Brain microvascular endothelial cell (primary cell): ENCODE measurements around the gene KCTD19.
A peak's percentile ranks its signal among the peaks of the same experiment; 100 is the strongest.

Source experiments
- DNase-seq: peaks from one replicate; pipeline ENCODE4 v3.0.0-alpha.2; 2020
- H3K27ac ChIP-seq: fragments of 250-450 bp; sonication (Bioruptor Pico); 2 replicates; pipeline ENCODE4 v1.5.1; 2020; ENCODE audit warnings: mild to moderate bottlenecking, moderate library complexity
- H3K27me3 ChIP-seq: fragments of 250-450 bp; sonication (Bioruptor Pico); replicated peaks from 2 replicates; pipeline ENCODE4 v1.5.1; 2020; ENCODE audit warnings: mild to moderate bottlenecking
- H3K36me3 ChIP-seq: fragments of 250-450 bp; sonication (Bioruptor Pico); replicated peaks from 2 replicates; pipeline ENCODE4 v1.5.1; 2020; ENCODE audit warnings: mild to moderate bottlenecking
- H3K4me3 ChIP-seq: 2 replicates; pipeline ENCODE4 v1.5.1; 2011; ENCODE audit warnings: low read depth, mild to moderate bottlenecking, control low read depth, low read length, moderate library complexity
- in situ Hi-C: cut with HindIII; loops from 2 replicates; pipeline ENCODE4 v1.10.0; 2017; ENCODE audit warnings: low sequenced_read_pairs, low pct_ligation_motif_present
- TF ChIP-seq, protein P1 (sequence below): IDR thresholded peaks from 2 replicates; pipeline ENCODE4 v1.5.1; 2011; ENCODE audit warnings: low read depth, mild to moderate bottlenecking, moderate library complexity, low read length, control low read depth, inconsistent platforms; ENCODE audit errors: missing control alignments

The KCTD19 gene

DNA sequence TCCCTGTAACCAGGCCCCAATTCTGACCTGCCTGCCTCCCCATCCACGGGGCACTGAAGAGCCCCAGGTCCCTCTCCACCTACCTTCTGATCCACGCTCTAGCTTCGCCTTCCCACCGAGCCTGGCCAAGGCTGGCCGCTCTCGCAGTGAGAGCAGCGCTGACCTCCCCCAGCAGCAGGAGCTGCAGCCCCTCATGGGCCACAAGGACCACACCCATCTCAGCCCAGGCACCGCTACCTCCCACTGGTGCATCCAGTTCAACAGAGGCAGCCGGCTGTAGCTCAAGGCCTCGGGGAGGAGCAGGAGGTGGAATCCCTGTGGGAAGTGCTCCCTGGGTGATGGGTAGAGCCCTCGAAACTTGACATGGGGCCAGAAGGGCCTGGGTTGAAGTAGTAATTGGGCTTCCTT is 55.6 kb downstream of the KCTD19 start:
- no peak overlapping the region for H3K4me3 ChIP-seq
- TF ChIP-seq, protein P1, sequence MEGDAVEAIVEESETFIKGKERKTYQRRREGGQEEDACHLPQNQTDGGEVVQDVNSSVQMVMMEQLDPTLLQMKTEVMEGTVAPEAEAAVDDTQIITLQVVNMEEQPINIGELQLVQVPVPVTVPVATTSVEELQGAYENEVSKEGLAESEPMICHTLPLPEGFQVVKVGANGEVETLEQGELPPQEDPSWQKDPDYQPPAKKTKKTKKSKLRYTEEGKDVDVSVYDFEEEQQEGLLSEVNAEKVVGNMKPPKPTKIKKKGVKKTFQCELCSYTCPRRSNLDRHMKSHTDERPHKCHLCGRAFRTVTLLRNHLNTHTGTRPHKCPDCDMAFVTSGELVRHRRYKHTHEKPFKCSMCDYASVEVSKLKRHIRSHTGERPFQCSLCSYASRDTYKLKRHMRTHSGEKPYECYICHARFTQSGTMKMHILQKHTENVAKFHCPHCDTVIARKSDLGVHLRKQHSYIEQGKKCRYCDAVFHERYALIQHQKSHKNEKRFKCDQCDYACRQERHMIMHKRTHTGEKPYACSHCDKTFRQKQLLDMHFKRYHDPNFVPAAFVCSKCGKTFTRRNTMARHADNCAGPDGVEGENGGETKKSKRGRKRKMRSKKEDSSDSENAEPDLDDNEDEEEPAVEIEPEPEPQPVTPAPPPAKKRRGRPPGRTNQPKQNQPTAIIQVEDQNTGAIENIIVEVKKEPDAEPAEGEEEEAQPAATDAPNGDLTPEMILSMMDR = no peak
- no peaks in the 10 kb centered on the region for H3K36me3 ChIP-seq
- no peaks in the 10 kb centered on the region for H3K27me3 ChIP-seq
- H3K27ac ChIP-seq = no peak overlapping the region
- in situ Hi-C loops = no loop called here
- no peak for DNase-seq

DNA sequence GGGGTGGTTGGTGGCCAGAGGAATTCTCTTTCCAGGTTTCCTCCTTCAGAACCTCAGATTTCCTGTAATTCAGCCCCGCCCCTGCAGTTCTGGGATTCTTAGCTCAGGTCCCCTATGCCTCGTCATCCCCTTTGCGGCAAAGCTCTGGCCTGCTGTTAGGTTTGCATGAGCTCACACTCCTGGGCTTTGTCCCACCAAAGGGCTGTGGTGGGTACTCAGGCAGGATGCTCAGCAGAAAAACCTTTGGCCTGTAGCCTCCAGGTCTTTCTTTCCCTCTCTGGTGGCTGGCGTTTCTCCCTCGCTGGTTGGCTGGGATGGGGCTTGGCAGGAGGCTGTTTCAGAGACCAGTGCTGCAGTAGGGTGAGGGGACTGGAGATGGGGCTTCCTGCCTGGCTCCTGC is 56.8 kb downstream of the KCTD19 start:
- TF ChIP-seq, protein P1 = no peak
- Histone ChIP-seq H3K27ac (no peak overlapping the region), H3K36me3 (no peaks in the 10 kb centered on the region), H3K27me3 (no peaks in the 10 kb centered on the region), H3K4me3 (no peak overlapping the region)
- DNase-seq = peak; percentile 28
- in situ Hi-C loops = no loop called here

DNA sequence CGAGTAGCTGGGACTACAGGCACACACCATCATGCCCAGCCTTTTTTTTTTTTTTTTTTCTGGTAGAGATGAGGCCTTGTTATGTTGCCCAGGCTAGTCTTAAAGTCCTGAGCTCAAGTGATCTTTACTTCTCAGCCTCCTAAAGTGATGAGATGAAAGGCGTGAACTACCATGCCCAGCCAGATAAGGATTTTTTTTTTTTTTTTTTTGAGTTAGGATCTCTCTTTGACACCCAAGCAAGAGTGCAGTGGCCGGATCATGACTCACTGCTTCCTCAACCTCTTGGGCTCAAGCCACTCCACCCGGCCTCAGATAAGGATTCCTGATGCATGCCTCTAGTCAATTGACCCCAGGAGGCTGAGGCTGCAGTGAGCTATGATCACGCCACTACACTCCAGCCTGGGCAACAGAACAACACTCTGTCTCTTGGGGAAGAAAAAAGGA is 58.4 kb downstream of the KCTD19 start:
- in situ Hi-C loops = no loop called here

DNA sequence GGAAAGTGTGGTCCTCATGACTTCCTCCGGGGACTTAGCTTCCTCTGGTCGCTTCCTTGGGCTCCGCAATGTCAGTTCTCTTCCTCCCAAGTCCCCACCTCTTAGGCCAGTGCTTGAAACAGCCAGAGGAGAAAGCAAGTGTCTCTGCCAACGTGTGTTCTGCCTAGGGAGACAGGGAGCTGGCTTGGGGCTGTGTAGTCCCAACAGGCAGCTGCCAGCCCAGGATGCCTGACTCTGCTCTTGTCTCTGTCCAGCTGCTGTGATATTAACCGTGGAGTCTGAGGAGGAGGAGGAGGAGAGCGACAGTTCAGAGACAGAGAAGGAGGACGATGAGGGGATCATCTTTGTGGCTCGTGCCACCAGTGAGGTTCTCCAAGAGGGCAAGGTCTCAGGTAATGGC is 60.7 kb downstream of the KCTD19 start:
- no peak overlapping the region for H3K4me3 ChIP-seq
- H3K27ac ChIP-seq = no peak overlapping the region
- DNase-seq = no peak
- TF ChIP-seq, protein P1 = no peak
- no peaks in the 10 kb centered on the region for H3K36me3 ChIP-seq
- no peaks in the 10 kb centered on the region for H3K27me3 ChIP-seq
- in situ Hi-C loops = no loop called here

More for the DNA sequence above, 58.4 kb downstream of the KCTD19 start:
- H3K36me3 ChIP-seq = no peaks in the 10 kb centered on the region
- peak overlapping the region; percentile 13 for H3K27ac ChIP-seq
- TF ChIP-seq, protein P1 = no peak
- no peak overlapping the region for H3K4me3 ChIP-seq
- peak; percentile 96 for DNase-seq
- H3K27me3 ChIP-seq = no peaks in the 10 kb centered on the region

DNA sequence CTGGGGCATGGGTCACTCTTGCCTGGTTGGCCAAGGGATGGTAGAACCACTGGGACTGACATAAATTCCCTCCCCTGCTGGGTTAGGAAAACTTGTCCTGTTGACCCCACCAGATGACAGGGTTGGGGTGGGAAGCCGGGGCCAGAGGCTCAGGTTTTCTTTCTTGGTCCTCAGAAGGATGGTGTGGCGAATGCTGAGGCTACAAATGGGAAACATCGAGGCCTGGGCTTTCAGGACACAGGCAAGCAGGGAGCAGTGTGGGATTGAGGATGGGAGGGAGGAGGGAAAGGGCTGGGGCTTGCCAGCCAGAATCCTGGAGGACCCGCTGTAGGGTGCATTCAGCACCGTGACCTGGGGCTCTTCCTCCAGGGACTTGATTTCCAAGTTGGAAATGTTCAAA is 61.7 kb downstream of the KCTD19 start:
- TF ChIP-seq, protein P1 = no peak
- in situ Hi-C loops = no loop called here
- H3K27ac ChIP-seq = no peak overlapping the region
- no peaks in the 10 kb centered on the region for H3K27me3 ChIP-seq
- no peak for DNase-seq
- H3K36me3 ChIP-seq = no peaks in the 10 kb centered on the region
- no peak overlapping the region for H3K4me3 ChIP-seq

DNA sequence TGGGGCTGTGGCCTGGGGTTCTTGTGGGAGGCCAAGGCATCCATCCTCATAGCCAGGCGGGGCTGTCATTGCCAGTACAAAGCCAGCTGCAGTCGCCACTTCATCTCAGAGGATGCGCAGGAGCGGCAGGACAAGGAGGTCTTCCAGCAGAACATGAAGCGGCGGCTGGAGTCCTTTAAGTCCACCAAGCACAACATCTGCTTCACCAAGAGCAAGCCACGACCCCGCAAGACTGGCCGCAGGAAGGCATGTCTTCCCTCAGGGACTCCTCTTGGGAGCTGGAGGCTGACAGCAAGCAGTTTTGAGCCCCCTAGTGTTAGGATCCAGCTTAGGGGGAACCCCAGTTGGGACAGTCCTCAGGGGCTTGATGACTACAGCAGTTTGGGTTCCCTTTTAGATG is 62.3 kb downstream of the KCTD19 start:
- no peak for DNase-seq
- no peak overlapping the region for H3K27ac ChIP-seq
- H3K4me3 ChIP-seq = no peak overlapping the region
- in situ Hi-C loops = no loop called here
- H3K27me3 ChIP-seq = no peaks in the 10 kb centered on the region
- TF ChIP-seq, protein P1 = peak; percentile 58
- H3K36me3 ChIP-seq = no peaks in the 10 kb centered on the region
